ENCODE results near the gene PHYHD1. TPM values are rescaled to one million over a fixed set of nuclear protein-coding genes. Genes with fewer than 3 reads are reported as not detected.

Gene PHYHD1
- total RNA-seq, 4 donors from 2014 or later = 16.1 to 82.3 (median 29.9) TPM

GRCh38 chr9:128928624-128929023 lies 7.8 kb downstream of the PHYHD1 start:
- no peak for TF ChIP-seq CTCF (IDR thresholded peaks at IDR 0.05; ENCODE audit: low read depth)

GRCh38 chr9:128929560-128929959 lies 8.8 kb downstream of the PHYHD1 start:
- no peak for TF ChIP-seq CTCF (IDR thresholded peaks at IDR 0.05; ENCODE audit: low read depth)

GRCh38 chr9:128933731-128934130 lies 12.9 kb downstream of the PHYHD1 start:
- TF ChIP-seq CTCF (IDR thresholded peaks at IDR 0.05; ENCODE audit: low read depth) = no peak

- no peak for TF ChIP-seq CTCF (IDR thresholded peaks at IDR 0.05; ENCODE audit: low read depth)
Observed at GRCh38 chr9:128936171-128936865, 15.5 kb downstream of the PHYHD1 start.

- TF ChIP-seq CTCF (IDR thresholded peaks at IDR 0.05; ENCODE audit: low read depth) = no peak
Observed at GRCh38 chr9:128937310-128938165, 16.8 kb downstream of the PHYHD1 start.

GRCh38 chr9:128940271-128940921 lies 19.6 kb downstream of the PHYHD1 start:
- TF ChIP-seq CTCF (IDR thresholded peaks at IDR 0.05; ENCODE audit: low read depth) = no peak
